Measurements from ENCODE around the gene LGI1. TPM values are rescaled to one million over a fixed set of nuclear protein-coding genes. Genes with fewer than 3 reads are reported as not detected.

The LGI1 gene
- total RNA-seq, 1 experiment from 2014 or later, result 1.2 TPM

GRCh38 chr10:93820434-93820833, 62.7 kb downstream of the LGI1 start:
- no peak overlapping the region for H2AFZ ChIP-seq (ENCODE audit: low read length)
- H3K4ac ChIP-seq (ENCODE audit: low read depth, low read length), result no peak overlapping the region
- H3K23me2 ChIP-seq (ENCODE audit: insufficient read length, low read depth, low read length, poor library complexity, severe bottlenecking), result no peaks in the 10 kb centered on the region
- no peak overlapping the region for H3T11ph ChIP-seq (ENCODE audit: low read length)
- no peak overlapping the region for H2BK20ac ChIP-seq (ENCODE audit: low read depth, low read length, poor library complexity, severe bottlenecking)
- H3K9me3 Mint-ChIP-seq, result peaks cover 0 to 3% of the 10 kb centered on the region in 2 experiments; a peak in 2 of 5 replicates
- H2BK5ac ChIP-seq (ENCODE audit: insufficient read length, low read length), result no peak overlapping the region
- H3K79me1 ChIP-seq (ENCODE audit: insufficient read depth, low read depth, low read length, poor library complexity, severe bottlenecking), result no peaks in the 10 kb centered on the region
- H4K20me1 ChIP-seq (ENCODE audit: control insufficient read depth, insufficient read depth, insufficient read length), result no peaks in the 10 kb centered on the region
- H4K5ac ChIP-seq (ENCODE audit: insufficient read length, low read depth, low read length), result no peak overlapping the region
- DNase-seq, result no peak
- no peak overlapping the region for H4K8ac ChIP-seq (replicated peaks; ENCODE audit: insufficient read length, low read depth, low read length)
- no peak overlapping the region for H3K27ac Mint-ChIP-seq
- H3K9me3 ChIP-seq (ENCODE audit: control insufficient read depth, low read depth, low read length), result no peaks in the 10 kb centered on the region
- H3K18ac ChIP-seq (ENCODE audit: insufficient read length, low read depth, low read length), result no peak overlapping the region
- H2BK12ac ChIP-seq (ENCODE audit: insufficient read length, low read depth, low read length), result no peak overlapping the region
- no peak overlapping the region for H3K23ac ChIP-seq (ENCODE audit: insufficient read length, low read depth, low read length)
- H3K4me1 Mint-ChIP-seq, result peaks cover 10% of the 10 kb centered on the region in 2 experiments
- H3K56ac ChIP-seq (ENCODE audit: insufficient read length, low read depth, low read length), result no peak overlapping the region
- H3K4me3 Mint-ChIP-seq, result no peak overlapping the region
- TF ChIP-seq CTCF (conservative IDR thresholded peaks at IDR 0.05), result no peak
- H3K4me1 ChIP-seq (ENCODE audit: insufficient read depth, low read length), result no peaks in the 10 kb centered on the region; the same call in 1 of the 2 replicates
- H3K14ac ChIP-seq (ENCODE audit: insufficient read depth, low read length), result no peak overlapping the region
- no peak overlapping the region for H3K27ac ChIP-seq (ENCODE audit: insufficient read length, low read depth, low read length)
- no peak overlapping the region for H3K9ac ChIP-seq (ENCODE audit: extremely low read depth, insufficient read length, low read length)
- H2BK120ac ChIP-seq (ENCODE audit: low read depth, low read length, poor library complexity, severe bottlenecking), result no peak overlapping the region
- H3K79me2 ChIP-seq (ENCODE audit: insufficient read depth, low read length), result no peaks in the 10 kb centered on the region
- no CpG with 5 or more reads among the region's 3 CpGs for WGBS (ENCODE audit: extremely low coverage, insufficient read length, low lambda C conversion rate)
- H3K27me3 ChIP-seq (ENCODE audit: insufficient read depth, low read length), result no peaks in the 10 kb centered on the region
- H4K91ac ChIP-seq (ENCODE audit: insufficient read length, low read depth, low read length), result no peak overlapping the region
- H3K4me2 ChIP-seq (ENCODE audit: insufficient read depth, insufficient read length, low read length), result no peak overlapping the region
- no peaks in the 10 kb centered on the region for H3K36me3 Mint-ChIP-seq (ENCODE audit: insufficient read depth in 1 of 3, low read depth in 3 of 3)
- H3K27me3 Mint-ChIP-seq (ENCODE audit: low read depth), result peaks cover 46% of the 10 kb centered on the region
- H2AK5ac ChIP-seq (ENCODE audit: insufficient read length, low read length), result no peak overlapping the region
- H2BK15ac ChIP-seq (ENCODE audit: low read depth, low read length), result no peak overlapping the region
